Loucy (cell line): ENCODE data around the gene ZNF81.

Experiments used
- H2AFZ ChIP-seq: fragments of 200-600 bp; sonication (generic); 2 replicates; pipeline ENCODE4 v1.6.0; 2016; ENCODE audit warnings: antibody characterized with exemption, mild to moderate bottlenecking, low read length, moderate library complexity
- H3F3A ChIP-seq: fragments of 200-600 bp; 2 replicates; pipeline ENCODE4 v1.6.0; 2016; ENCODE audit warnings: antibody characterized with exemption, low read depth, mild to moderate bottlenecking
- H3K27me3 ChIP-seq: fragments of 200-600 bp; sonication (generic); 2 replicates; pipeline ENCODE4 v1.6.1; 2014; ENCODE audit warnings: low read length, mild to moderate bottlenecking; ENCODE audit not compliant: insufficient read depth, poor library complexity, severe bottlenecking
- H3K36me3 ChIP-seq: fragments of 200-600 bp; sonication (generic); 2 replicates; pipeline ENCODE4 v1.6.1; 2016; ENCODE audit warnings: low read length; ENCODE audit not compliant: insufficient read depth
- H3K4me1 ChIP-seq: fragments of 200-600 bp; sonication (generic); 2 replicates; pipeline ENCODE4 v1.5.1; 2014; ENCODE audit warnings: low read length, mild to moderate bottlenecking; ENCODE audit not compliant: insufficient read depth, poor library complexity, severe bottlenecking
- H3K4me2 ChIP-seq: fragments of 200-600 bp; sonication (generic); 2 replicates; pipeline ENCODE4 v1.6.0; 2014; ENCODE audit warnings: antibody characterized with exemption, low read length, low read depth, mild to moderate bottlenecking; ENCODE audit not compliant: poor library complexity, severe bottlenecking
- H3K4me3 ChIP-seq: fragments of 200-600 bp; sonication (generic); 2 replicates; pipeline ENCODE4 v1.5.1; 2014; ENCODE audit warnings: low read length, mild to moderate bottlenecking, mixed read lengths; ENCODE audit not compliant: poor library complexity, severe bottlenecking
- H3K79me2 ChIP-seq: fragments of 200-600 bp; sonication (generic); 2 replicates; pipeline ENCODE4 v1.6.1; 2014; ENCODE audit warnings: low read length; ENCODE audit not compliant: insufficient read depth
- H3K9ac ChIP-seq: fragments of 200-600 bp; sonication (generic); 2 replicates; pipeline ENCODE4 v1.6.0; 2014; ENCODE audit warnings: mild to moderate bottlenecking, low read depth, low read length, moderate library complexity; ENCODE audit not compliant: poor library complexity, severe bottlenecking
- H3K9me2 ChIP-seq: fragments of 200-600 bp; sonication (generic); replicated peaks from 2 replicates; pipeline ENCODE4 v1.6.1; 2016; ENCODE audit warnings: low read depth, low read length, mixed read lengths
- H3K9me3 ChIP-seq: fragments of 200-600 bp; sonication (generic); 2 replicates; pipeline ENCODE4 v1.6.1; 2014; ENCODE audit warnings: mild to moderate bottlenecking, antibody characterized with exemption, low read length, low read depth; ENCODE audit not compliant: insufficient read depth
- H4K20me1 ChIP-seq: fragments of 200-600 bp; sonication (generic); 2 replicates; pipeline ENCODE4 v1.6.0; 2014; ENCODE audit warnings: antibody characterized with exemption, low read length, mild to moderate bottlenecking; ENCODE audit not compliant: insufficient read depth, poor library complexity, severe bottlenecking
- EZH2phosphoT487 ChIP-seq: fragments of 200-600 bp; IDR thresholded peaks from 2 replicates; pipeline ENCODE4 v1.6.1; 2018; ENCODE audit warnings: antibody characterized with exemption, mild to moderate bottlenecking, moderate library complexity, borderline replicate concordance
- TF ChIP-seq, protein P1 (sequence below): fragments of 200-600 bp; sonication (generic); conservative IDR thresholded peaks from 2 replicates; pipeline ENCODE4 v1.5.1; 2014; ENCODE audit warnings: mild to moderate bottlenecking, antibody characterized with exemption, low read length

Gene ZNF81

GRCh38 chrX:47873123-47873522 lies 36.4 kb downstream of the ZNF81 start:
- TF ChIP-seq, protein P1, sequence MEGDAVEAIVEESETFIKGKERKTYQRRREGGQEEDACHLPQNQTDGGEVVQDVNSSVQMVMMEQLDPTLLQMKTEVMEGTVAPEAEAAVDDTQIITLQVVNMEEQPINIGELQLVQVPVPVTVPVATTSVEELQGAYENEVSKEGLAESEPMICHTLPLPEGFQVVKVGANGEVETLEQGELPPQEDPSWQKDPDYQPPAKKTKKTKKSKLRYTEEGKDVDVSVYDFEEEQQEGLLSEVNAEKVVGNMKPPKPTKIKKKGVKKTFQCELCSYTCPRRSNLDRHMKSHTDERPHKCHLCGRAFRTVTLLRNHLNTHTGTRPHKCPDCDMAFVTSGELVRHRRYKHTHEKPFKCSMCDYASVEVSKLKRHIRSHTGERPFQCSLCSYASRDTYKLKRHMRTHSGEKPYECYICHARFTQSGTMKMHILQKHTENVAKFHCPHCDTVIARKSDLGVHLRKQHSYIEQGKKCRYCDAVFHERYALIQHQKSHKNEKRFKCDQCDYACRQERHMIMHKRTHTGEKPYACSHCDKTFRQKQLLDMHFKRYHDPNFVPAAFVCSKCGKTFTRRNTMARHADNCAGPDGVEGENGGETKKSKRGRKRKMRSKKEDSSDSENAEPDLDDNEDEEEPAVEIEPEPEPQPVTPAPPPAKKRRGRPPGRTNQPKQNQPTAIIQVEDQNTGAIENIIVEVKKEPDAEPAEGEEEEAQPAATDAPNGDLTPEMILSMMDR: no peak
- TF ChIP-seq EZH2phosphoT487: no peak
- Histone ChIP-seq H3K4me2 (no peak overlapping the region), H3K4me1 (no peaks in the 10 kb centered on the region), H3F3A (no peaks in the 10 kb centered on the region), H3K9me2 (no peaks in the 10 kb centered on the region), H2AFZ (no peak overlapping the region), H3K4me3 (no peak overlapping the region), H3K36me3 (no peaks in the 10 kb centered on the region), H3K79me2 (no peaks in the 10 kb centered on the region), H4K20me1 (no peaks in the 10 kb centered on the region), H3K27me3 (no peaks in the 10 kb centered on the region), H3K9me3 (no peaks in the 10 kb centered on the region), H3K9ac (no peak overlapping the region)

- no peaks in the 10 kb centered on the region for H3K9me3 ChIP-seq
- no peaks in the 10 kb centered on the region for H4K20me1 ChIP-seq
- H3K4me1 ChIP-seq: no peaks in the 10 kb centered on the region
- no peak for TF ChIP-seq EZH2phosphoT487
- TF ChIP-seq, protein P1: no peak
- no peaks in the 10 kb centered on the region for H3F3A ChIP-seq
- no peaks in the 10 kb centered on the region for H3K79me2 ChIP-seq
- H3K4me3 ChIP-seq: no peak overlapping the region
- H3K9me2 ChIP-seq: no peaks in the 10 kb centered on the region
- H3K27me3 ChIP-seq: no peaks in the 10 kb centered on the region
- no peak overlapping the region for H3K9ac ChIP-seq
- no peak overlapping the region for H2AFZ ChIP-seq
- H3K4me2 ChIP-seq: no peak overlapping the region
- no peaks in the 10 kb centered on the region for H3K36me3 ChIP-seq
These were observed 40.6 kb downstream of the ZNF81 start for GRCh38 chrX:47877327-47877726.

DNA sequence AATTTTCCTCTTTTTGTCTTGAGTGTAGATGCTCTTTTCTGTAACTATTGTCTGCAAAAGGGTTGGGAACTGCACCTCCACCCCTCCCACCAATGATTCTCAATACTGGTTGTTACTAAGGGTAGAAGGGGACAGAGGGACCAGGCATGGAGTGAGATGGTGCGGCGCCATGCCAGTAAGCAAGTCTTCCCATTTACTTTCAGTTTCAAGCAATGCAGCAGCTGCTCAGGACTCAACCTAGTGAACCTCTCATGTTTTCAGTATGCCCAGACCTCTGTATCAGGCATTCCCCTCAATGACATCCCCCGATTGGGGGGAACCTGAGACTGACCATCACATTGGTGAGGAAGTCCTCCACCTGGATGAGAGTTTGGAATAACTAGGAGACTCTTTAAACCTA lies 41.5 kb downstream of the ZNF81 start:
- Histone ChIP-seq H3K9me3 (no peaks in the 10 kb centered on the region), H3K27me3 (no peaks in the 10 kb centered on the region), H4K20me1 (no peaks in the 10 kb centered on the region), H3K36me3 (no peaks in the 10 kb centered on the region), H3K4me2 (no peak overlapping the region), H3K4me1 (no peaks in the 10 kb centered on the region), H3K9ac (no peak overlapping the region), H3K79me2 (no peaks in the 10 kb centered on the region), H2AFZ (no peak overlapping the region), H3F3A (no peaks in the 10 kb centered on the region), H3K9me2 (no peaks in the 10 kb centered on the region), H3K4me3 (no peak overlapping the region)
- TF ChIP-seq, protein P1: no peak
- TF ChIP-seq EZH2phosphoT487: no peak
